HCT116 (cell line): ENCODE measurements around the gene WDR88.

Source experiments
- POLR2A ChIP-seq: IDR thresholded peaks from 2 replicates; pipeline ENCODE4 v1.7.0; 2011; ENCODE audit warnings: borderline replicate concordance; ENCODE audit not compliant: insufficient read depth, insufficient read length; ENCODE audit errors: extremely low read depth
- TF ChIP-seq, protein P1 (sequence below), 3 experiments: fragments of 200-600 bp in 1 of 3; sonication (generic) in 1 of 3; IDR thresholded peaks in 2 of 3; conservative IDR thresholded peaks in 1 of 3; 2 replicates each; pipeline ENCODE4 v1.5.1; 2012 to 2017; ENCODE audit warnings: low read depth in 2 of 3, low read length in 2 of 3, antibody characterized with exemption in 1 of 3, borderline replicate concordance in 1 of 3, control low read depth in 1 of 3, mild to moderate bottlenecking in 1 of 3, mixed read lengths in 1 of 3, mixed run types in 1 of 3, moderate library complexity in 1 of 3; ENCODE audit not compliant: insufficient read depth in 1 of 3

DNA sequence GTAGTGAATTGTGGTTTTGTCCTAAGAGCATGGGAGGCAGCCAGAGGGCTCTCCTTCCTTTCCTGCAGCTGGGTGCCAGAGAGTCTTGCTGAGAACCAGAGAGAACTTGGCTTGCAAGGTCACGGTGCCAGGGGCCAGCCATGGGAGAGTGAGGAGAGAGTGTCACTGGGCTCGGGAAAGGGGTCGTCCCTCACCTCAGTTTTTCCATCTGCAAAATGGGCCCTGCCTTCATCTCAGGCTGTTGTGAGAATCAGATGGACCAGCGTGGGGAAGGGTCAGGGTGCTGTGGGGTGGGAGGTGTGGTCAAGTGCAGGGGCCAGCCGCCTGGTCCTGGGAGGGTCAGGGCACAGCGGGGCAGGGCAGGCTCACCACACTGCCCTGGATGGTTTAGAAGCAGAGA lies 69.6 kb downstream of the WDR88 start:
- TF ChIP-seq, protein P1, sequence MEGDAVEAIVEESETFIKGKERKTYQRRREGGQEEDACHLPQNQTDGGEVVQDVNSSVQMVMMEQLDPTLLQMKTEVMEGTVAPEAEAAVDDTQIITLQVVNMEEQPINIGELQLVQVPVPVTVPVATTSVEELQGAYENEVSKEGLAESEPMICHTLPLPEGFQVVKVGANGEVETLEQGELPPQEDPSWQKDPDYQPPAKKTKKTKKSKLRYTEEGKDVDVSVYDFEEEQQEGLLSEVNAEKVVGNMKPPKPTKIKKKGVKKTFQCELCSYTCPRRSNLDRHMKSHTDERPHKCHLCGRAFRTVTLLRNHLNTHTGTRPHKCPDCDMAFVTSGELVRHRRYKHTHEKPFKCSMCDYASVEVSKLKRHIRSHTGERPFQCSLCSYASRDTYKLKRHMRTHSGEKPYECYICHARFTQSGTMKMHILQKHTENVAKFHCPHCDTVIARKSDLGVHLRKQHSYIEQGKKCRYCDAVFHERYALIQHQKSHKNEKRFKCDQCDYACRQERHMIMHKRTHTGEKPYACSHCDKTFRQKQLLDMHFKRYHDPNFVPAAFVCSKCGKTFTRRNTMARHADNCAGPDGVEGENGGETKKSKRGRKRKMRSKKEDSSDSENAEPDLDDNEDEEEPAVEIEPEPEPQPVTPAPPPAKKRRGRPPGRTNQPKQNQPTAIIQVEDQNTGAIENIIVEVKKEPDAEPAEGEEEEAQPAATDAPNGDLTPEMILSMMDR (IDR thresholded peaks at IDR 0.05 in 2 of 3, conservative IDR thresholded peaks at IDR 0.05 in 1 of 3; ENCODE audit: borderline replicate concordance in 1 of 3, insufficient read depth in 1 of 3, low read depth in 2 of 3, low read length in 2 of 3): no peak
- no peak for TF ChIP-seq POLR2A
